Measurements from ENCODE around the gene IGF2BP1.
"Not testable (repeated sequence)": the region's sequence is repeated elsewhere in the genome, so short reads cannot be mapped to it uniquely, and the experiment has no call there.

Gene IGF2BP1

GRCh38 chr17:48995974-48996721 is 1.0 kb upstream of the IGF2BP1 start:
- no peak for DNase-seq (ENCODE audit: low read depth in 2 of 2)

DNA sequence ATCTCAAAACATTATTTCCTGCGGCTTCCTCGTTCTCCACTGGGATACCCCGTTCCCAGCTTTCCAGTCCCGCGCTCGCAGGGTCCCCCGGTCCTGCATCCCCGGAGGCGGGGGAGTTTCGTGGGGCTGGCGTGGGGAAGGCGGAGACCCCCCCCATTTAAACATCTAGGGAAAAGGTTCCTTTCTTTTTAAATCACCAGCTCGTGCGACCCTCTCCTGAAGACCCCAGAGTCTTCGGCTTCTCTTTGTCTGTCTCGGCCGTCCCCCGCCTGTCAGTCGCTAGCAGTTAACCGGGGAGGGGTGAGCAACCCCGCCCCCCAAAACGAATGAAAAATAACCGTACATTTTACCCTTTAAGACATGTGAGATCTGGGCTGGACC is 473 bp upstream of the IGF2BP1 start:
- no peak for DNase-seq (ENCODE audit: low read depth in 2 of 2)

- no peak for DNase-seq (ENCODE audit: low read depth in 2 of 2)
Measured at GRCh38 chr17:48997827-48998586, 822 bp downstream of the IGF2BP1 start.

DNA sequence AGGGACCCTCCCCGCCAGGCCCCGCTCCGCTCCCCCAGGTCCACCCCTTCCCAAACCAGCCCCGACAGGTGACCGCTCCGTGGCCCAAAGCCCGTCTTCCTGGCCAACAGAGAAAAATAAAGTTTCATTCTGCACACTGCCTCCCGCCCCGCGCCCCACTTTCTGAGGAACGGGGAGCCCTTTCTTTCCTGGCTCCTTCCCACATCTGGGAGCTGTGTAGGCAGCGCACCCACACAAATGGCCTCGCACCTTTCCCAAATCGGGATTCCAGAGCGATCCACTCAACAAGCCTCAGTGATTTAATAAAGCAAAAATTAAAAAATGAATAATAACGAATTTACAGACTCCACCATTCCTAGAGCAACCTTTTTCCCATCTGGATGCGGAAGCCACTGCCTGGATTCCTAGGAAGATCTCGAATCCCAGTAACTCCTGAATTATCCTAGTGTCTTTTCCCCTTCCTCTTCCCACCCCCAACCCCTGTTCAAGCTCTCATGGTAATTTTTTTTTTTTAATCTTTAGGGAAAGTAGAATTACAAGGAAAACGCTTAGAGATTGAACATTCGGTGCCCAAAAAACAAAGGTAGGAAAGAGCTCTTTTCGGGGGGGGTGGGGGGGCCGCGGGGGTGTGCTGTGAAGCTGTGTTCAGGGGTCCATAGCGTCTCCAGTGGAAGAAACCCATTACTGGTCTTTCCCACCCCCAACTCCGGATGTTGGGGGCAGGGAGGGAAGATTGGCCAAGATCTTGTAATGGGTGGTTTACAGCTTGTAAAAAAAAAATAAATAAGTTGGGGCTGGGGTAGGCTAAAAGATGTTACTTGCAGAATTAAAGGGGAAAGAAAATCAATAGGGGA is 1.6 kb downstream of the IGF2BP1 start:
- DNase-seq (ENCODE audit: low read depth in 2 of 2), result no peak

DNA sequence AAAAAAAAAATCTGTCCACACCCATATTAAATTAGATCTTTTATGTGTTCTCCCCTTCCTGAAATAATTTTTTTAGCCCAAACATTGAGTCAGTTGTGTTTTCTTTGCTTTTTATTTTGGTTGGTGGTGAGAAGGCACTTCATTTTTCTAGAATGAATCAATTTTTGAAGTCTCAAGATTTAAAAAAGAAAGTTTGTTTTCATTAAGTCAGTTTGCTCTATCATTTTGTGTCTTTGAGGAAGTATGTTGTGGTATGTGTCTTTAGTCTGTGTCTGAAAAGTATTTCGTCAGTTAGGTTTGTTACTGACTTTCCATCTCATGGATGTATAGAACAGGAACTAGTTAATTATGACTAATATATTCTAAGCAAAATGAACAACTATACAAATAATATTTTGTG is 3.8 kb downstream of the IGF2BP1 start:
- no peak for DNase-seq (ENCODE audit: low read depth in 2 of 2)

- DNase-seq (ENCODE audit: low read depth in 2 of 2), result no peak
Measured at GRCh38 chr17:49001671-49002070, 4.5 kb downstream of the IGF2BP1 start.

DNA sequence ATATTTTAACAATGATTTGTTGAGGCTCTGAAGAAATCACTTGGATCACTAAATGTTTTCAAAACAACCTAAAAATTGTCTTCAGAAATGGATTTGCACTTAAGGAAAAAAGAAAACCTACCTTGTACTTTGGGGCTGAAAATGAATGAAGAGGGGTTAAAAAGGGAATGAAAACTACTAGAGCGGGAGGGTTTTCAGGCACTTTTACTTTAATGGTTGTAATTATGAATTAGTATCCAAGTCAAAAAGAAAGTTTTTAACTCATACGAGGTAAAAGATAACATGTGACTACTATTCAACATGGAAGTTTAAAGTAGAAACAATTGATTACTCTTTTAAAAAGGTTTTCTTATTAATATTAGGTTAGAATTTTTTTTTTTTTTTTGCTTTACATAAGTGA is 5.1 kb downstream of the IGF2BP1 start:
- DNase-seq (ENCODE audit: low read depth in 2 of 2), result no peak

GRCh38 chr17:49002766-49003165 is 5.6 kb downstream of the IGF2BP1 start:
- no peak for DNase-seq (ENCODE audit: low read depth in 2 of 2)

GRCh38 chr17:49003557-49004511 is 6.6 kb downstream of the IGF2BP1 start:
- no peak for DNase-seq (ENCODE audit: low read depth in 2 of 2)

DNA sequence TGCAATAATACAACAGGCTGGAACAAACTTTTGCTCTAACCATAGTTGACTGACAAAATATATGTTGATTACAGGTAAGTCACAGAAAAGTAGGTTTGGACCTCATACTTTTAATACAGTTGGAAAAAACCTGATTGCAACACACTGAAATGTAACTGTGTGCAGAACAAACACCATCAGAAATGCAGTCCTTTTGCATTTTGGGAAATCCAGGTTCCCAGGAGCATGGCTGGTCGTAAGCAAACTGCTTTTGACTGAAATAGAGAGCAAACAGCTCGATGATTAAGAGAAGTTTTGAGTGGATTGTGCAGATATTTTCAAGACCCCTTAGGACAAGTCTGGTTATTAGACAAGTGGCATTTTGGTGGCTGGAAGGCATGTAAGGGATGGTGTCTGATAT is 8.0 kb downstream of the IGF2BP1 start:
- no peak for DNase-seq (ENCODE audit: low read depth in 2 of 2)

DNA sequence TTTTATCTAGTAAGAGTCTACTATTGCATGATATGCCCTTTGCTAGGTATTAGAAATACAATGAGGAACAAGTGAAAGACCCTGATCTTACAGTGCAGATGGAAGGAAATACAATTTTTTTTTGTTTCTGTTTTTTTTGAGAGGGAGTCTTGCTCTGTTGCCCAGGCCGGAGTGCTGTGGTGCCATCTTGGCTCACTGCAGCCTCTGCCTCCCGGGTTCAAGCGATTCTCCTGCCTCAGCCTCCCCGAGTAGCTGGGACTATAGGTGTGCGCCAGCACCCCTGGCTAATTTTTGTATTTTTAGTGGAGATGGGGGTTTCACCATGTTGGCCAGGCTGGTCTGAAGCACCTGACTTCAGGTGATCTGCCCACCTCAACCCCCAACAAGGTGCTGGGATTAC is 11.7 kb downstream of the IGF2BP1 start:
- not testable (repeated sequence) for DNase-seq (ENCODE audit: low read depth in 2 of 2)

DNA sequence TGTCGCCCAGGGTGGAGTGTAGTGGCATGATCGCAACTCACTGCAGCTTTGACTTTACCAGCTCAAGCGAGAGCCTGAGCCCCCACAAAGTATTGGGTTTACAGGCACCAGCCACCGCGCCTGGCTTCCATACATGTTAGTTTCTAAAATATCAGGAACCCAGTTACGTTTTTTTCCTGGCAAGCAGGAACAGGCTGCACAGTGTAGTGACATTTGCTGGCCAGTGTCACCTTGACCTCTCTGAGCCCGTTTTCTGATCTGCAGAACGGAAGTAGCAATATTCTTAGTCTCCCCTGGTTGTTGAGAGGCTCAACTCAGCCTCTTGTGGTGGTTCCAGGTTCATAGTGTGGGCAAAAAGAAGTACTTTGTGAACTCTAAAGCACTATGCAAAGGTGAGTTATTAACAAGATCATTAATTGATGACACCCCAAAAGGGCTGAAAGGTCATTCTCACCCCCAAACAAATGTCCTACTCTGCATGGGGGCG is 15.6 kb downstream of the IGF2BP1 start:
- DNase-seq (ENCODE audit: low read depth in 2 of 2), result no peak

DNA sequence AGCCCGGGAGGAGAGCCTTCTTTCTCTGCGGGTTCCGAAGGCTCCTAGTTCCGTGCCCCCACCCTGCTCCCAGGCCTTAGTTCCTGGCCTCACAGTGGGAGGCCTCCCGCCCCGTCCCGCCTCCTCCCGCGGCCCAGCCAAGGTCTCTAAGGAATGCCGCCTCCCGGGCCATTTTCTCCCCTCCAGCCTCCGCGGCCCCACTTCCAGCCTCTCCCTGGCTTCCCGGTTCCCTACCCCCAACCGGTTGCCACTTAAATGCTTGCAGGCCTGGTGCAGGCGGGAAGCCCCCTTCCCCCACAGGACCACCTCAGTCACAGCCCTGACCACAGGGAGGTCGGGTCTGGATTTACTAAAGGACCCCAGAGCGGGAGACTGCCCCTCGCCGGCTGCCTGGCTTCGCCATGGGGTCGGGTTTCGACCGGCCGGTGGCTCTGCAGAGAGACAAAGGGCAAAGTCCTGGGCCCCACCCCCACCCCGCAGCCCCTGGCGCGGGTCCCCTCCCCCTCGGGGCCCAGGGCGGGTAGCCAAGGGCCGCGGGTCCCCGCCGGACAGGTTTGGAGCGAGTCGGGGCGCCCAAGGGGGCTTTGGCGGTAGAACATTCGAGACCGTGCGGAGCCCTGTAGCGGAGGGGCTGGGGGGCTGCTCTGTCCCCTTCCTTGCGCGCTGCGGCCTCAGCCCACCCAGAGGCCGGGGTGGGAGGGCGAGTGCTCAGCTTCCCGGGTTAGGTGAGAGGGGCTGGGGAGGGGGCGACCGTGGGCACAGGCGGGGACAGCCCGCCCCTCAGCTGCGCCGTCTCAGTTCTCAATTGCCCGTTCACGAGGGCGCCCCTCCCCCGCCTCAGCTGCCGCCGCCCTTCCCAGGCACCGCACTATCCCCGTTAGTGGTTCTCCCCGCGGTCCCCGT is 16.4 kb downstream of the IGF2BP1 start:
- DNase-seq (ENCODE audit: low read depth in 2 of 2), result no peak

GRCh38 chr17:49015179-49015923 is 18.2 kb downstream of the IGF2BP1 start:
- DNase-seq (ENCODE audit: low read depth in 2 of 2), result no peak

DNA sequence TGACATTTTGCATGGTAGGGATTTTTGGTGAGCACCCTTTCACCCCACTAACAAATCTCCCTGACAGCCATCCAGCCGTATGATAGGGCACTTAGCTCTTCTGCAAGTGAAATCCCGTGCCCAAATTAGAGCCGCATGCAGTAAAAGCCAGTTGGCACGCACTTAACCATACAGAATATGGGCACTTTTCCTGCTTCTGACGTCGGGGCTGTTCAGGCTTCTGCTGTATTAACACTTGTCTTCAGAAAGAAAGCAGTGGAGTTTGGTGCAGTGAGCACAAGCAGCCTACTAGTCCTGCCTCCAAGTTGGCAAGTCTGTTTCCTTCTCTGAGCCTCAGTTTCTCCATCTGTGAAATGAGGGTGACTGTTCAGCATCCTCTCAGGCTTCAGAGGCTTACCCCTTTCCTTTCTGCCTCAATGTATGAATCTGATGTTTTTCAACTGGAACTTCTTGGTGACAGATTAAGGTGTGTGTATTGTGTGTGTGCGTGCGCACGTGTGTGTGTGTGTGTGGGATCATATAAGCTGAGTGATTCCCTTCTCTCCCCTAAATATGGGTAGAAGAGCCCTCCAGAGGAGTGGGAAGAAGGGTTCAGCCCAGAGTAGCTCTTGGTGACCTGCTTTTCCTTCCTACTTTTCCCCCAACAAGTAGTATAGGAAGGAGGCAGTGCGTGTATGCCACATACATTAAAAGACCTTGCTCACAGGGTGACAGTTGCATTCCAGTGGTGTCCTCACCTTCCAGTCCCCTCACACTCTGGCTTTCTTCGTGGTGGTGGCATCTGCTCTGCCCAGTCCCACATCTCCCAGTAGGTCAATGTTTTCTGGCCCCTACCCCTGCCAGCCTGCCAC is 19.0 kb downstream of the IGF2BP1 start:
- DNase-seq (ENCODE audit: low read depth in 2 of 2), result no peak

- DNase-seq (ENCODE audit: low read depth in 2 of 2), result no peak
Measured at GRCh38 chr17:49016775-49017463, 19.7 kb downstream of the IGF2BP1 start.

DNA sequence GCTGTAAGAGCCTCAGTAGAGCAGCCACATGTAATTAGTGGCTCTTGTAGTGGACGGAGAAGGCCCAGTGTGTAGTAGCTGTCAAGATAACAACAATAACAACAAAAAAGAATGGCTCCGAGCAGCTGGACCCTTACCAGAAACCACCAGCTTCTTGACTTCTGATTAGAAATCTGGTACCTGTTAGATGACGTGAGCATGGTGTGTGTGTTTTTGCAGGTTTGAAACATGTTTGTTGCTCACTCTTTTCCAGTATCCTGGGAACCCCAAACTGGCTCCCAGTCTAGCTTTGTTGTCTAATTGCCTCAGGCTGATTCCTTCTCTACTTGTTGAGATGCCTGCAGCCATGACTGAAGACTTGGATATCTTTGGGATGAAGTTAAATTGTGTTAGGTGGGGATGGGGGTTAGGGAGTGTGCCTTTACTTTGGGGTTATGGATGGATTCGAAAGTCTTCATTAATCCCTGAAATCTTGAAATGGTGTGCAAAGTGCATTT is 21.0 kb downstream of the IGF2BP1 start:
- no peak for DNase-seq (ENCODE audit: low read depth in 2 of 2)

DNA sequence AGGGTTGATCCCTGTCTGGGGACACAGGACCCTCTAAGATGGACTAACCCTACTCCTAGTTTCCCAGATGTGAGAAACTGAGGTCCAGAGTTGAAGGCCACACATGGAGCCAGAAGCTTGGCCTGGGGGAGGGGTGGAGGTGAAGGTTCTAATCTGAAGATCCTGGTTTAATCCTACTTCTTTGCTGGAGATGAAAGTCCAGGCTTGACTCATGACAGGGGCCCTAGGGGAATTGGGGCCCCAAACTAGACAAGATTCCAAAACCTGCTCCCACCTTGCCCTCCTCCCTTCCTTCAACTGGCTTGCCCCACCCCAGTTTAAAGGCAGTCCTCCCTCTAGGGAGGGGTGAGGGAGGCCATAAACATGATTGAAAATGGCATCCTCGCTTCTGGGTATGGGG is 21.6 kb downstream of the IGF2BP1 start:
- no peak for DNase-seq (ENCODE audit: low read depth in 2 of 2)

Data from stimulated activated CD8-positive, alpha-beta memory T cell treated with anti-CD3 and anti-CD28 coated beads, Interleukin-7, amount 100 ng/mL, for 4 hours (primary cell).